ENCODE results near the gene CLEC10A. TPM values are rescaled to one million over a fixed set of nuclear protein-coding genes. Genes with fewer than 3 reads are reported as not detected.

The CLEC10A gene
- total RNA-seq, 2 experiments from 2014 or later = not detected

DNA sequence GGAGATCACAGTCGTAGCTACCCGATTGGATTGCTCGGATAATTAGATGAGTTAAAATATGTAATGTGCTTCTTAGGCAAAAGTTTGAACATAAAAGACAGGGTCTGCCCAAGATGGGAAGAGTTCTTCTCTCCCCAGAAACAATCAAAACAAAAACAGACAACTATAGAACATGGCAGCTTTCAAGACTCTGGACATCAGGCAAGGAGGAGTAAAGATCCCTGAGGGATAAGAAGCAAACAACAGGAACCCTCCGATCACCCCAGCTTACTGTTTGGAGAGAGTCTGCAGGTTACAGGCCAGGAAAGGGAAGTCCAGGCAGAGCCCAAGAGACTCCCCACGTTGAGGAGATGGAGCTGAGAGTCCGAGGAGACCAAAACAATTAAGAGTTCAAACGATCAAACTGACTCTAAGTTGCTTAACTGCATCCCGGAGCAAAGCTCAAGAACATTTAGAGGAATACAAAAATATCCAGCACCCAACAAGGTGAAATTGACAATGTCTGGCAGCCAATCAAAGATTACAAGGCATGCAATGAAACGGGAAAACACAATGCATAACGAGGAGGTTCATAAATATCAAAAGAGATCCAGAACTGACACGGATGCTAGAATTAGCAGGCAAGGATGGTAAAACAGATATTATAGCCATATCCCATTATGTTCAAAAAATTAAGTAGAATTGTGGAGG lies 30.7 kb upstream of the CLEC10A start:
- no peak overlapping the region for H3K4me3 ChIP-seq (ENCODE audit: low read depth, low read length, poor library complexity, severe bottlenecking)
- H3K9me2 ChIP-seq (ENCODE audit: insufficient read depth, low read length) = no peaks in the 10 kb centered on the region
- TF ChIP-seq EZH2phosphoT487 (IDR thresholded peaks at IDR 0.05; ENCODE audit: borderline replicate concordance, low read depth, low read length) (no peak), CTCF (conservative IDR thresholded peaks at IDR 0.05; ENCODE audit: low read length) (no peak)
- no peaks in the 10 kb centered on the region for H3K79me2 ChIP-seq (ENCODE audit: insufficient read depth, low read depth, low read length)
- no peak for DNase-seq (ENCODE audit: low spot score)
- BruUV-seq (replicated peaks) = no TSS peak
- ChIA-PET CTCF (ENCODE audit: unreplicated experiment) (no interaction called here), POLR2A (no interaction called here)
- H3K4me2 ChIP-seq (ENCODE audit: low read length) = no peak overlapping the region
- no peak overlapping the region for H3K27ac ChIP-seq (ENCODE audit: low read depth, low read length, poor library complexity, severe bottlenecking)
- intact Hi-C loops (cut with micrococcal nuclease; ENCODE audit: unreplicated experiment) = no loop called here
- H3K36me3 ChIP-seq (ENCODE audit: insufficient read depth, low read length) = no peaks in the 10 kb centered on the region
- H3K9me3 ChIP-seq (ENCODE audit: low read length) = no peaks in the 10 kb centered on the region
- H3K4me1 ChIP-seq (ENCODE audit: insufficient read depth, low read length, poor library complexity, severe bottlenecking) = no peaks in the 10 kb centered on the region
- no peak overlapping the region for H2AFZ ChIP-seq (ENCODE audit: low read length)
- no peaks in the 10 kb centered on the region for H4K20me1 ChIP-seq (ENCODE audit: insufficient read depth, low read length)

GRCh38 chr17:7109461-7110322 lies 29.6 kb upstream of the CLEC10A start:
- no TSS peak for BruUV-seq (replicated peaks)
- POLR2A ChIA-PET = no interaction called here
- DNase-seq (ENCODE audit: low spot score) = no peak
- Histone ChIP-seq H3K9me3 (ENCODE audit: low read length) (no peaks in the 10 kb centered on the region), H3K27ac (ENCODE audit: low read depth, low read length, poor library complexity, severe bottlenecking) (no peak overlapping the region), H3K4me2 (ENCODE audit: low read length) (no peak overlapping the region), H3K36me3 (ENCODE audit: insufficient read depth, low read length) (no peaks in the 10 kb centered on the region), H3K4me1 (ENCODE audit: insufficient read depth, low read length, poor library complexity, severe bottlenecking) (no peaks in the 10 kb centered on the region), H3K4me3 (ENCODE audit: low read depth, low read length, poor library complexity, severe bottlenecking) (no peak overlapping the region), H3K79me2 (ENCODE audit: insufficient read depth, low read depth, low read length) (no peaks in the 10 kb centered on the region), H3K9me2 (ENCODE audit: insufficient read depth, low read length) (no peaks in the 10 kb centered on the region), H2AFZ (ENCODE audit: low read length) (no peak overlapping the region), H4K20me1 (ENCODE audit: insufficient read depth, low read length) (no peaks in the 10 kb centered on the region)
- CTCF ChIA-PET (ENCODE audit: unreplicated experiment) = no interaction called here
- intact Hi-C loops (cut with micrococcal nuclease; ENCODE audit: unreplicated experiment) = no loop called here
- TF ChIP-seq EZH2phosphoT487 (IDR thresholded peaks at IDR 0.05; ENCODE audit: borderline replicate concordance, low read depth, low read length) (no peak), CTCF (conservative IDR thresholded peaks at IDR 0.05; ENCODE audit: low read length) (no peak)

- no peaks in the 10 kb centered on the region for H4K20me1 ChIP-seq (ENCODE audit: insufficient read depth, low read length)
- CTCF ChIA-PET (ENCODE audit: unreplicated experiment) = no interaction called here
- POLR2A ChIA-PET = interaction anchor here (0.6 kb wide), 1 partner anchor 921 kb away, joined by 11 read pairs; no protein-coding TSS in a partner anchor
- H3K4me1 ChIP-seq (ENCODE audit: insufficient read depth, low read length, poor library complexity, severe bottlenecking) = no peaks in the 10 kb centered on the region
- no TSS peak for BruUV-seq (replicated peaks)
- H3K36me3 ChIP-seq (ENCODE audit: insufficient read depth, low read length) = no peaks in the 10 kb centered on the region
- H3K27ac ChIP-seq (ENCODE audit: low read depth, low read length, poor library complexity, severe bottlenecking) = no peak overlapping the region
- no peak overlapping the region for H3K4me2 ChIP-seq (ENCODE audit: low read length)
- DNase-seq (ENCODE audit: low spot score) = no peak
- no peak for TF ChIP-seq EZH2phosphoT487 (IDR thresholded peaks at IDR 0.05; ENCODE audit: borderline replicate concordance, low read depth, low read length)
- no peak for TF ChIP-seq CTCF (conservative IDR thresholded peaks at IDR 0.05; ENCODE audit: low read length)
- H3K79me2 ChIP-seq (ENCODE audit: insufficient read depth, low read depth, low read length) = no peaks in the 10 kb centered on the region
- no peak overlapping the region for H2AFZ ChIP-seq (ENCODE audit: low read length)
- H3K9me3 ChIP-seq (ENCODE audit: low read length) = no peaks in the 10 kb centered on the region
- no peaks in the 10 kb centered on the region for H3K9me2 ChIP-seq (ENCODE audit: insufficient read depth, low read length)
- no peak overlapping the region for H3K4me3 ChIP-seq (ENCODE audit: low read depth, low read length, poor library complexity, severe bottlenecking)
- intact Hi-C loops (cut with micrococcal nuclease; ENCODE audit: unreplicated experiment) = no loop called here
These were observed 28.9 kb upstream of the CLEC10A start for GRCh38 chr17:7108981-7109380.

All from OCI-LY7 (cell line).